Bronchial epithelial cell (primary cell): ENCODE results near the gene CST5. TPM values are rescaled to one million over a fixed set of nuclear protein-coding genes. Genes with fewer than 3 reads are reported as not detected.
"Not testable (repeated sequence)": the region's sequence is repeated elsewhere in the genome, so short reads cannot be mapped to it uniquely, and the experiment has no call there.

Experiments
- DNase-seq: peaks from one replicate; pipeline ENCODE4 v3.0.0-alpha.2; 2010; ENCODE audit warnings: low read depth
- FAIRE-seq: peaks from 2 replicates; lab custom pipeline; 2011; peaks lifted over from hg19 to GRCh38; lab: Jason Lieb, UNC
- H3K27me3 ChIP-seq: 2 replicates; pipeline ENCODE4 v1.5.1; 2011; ENCODE audit warnings: low read length; ENCODE audit not compliant: control insufficient read depth, insufficient read depth
- H3K36me3 ChIP-seq: 2 replicates; pipeline ENCODE4 v1.5.1; 2011; ENCODE audit warnings: low read length; ENCODE audit not compliant: control insufficient read depth, insufficient read depth
- H3K4me3 ChIP-seq: 2 replicates; pipeline ENCODE4 v1.5.1; 2011; ENCODE audit warnings: mild to moderate bottlenecking, low read depth, low read length, control low read depth
- total RNA-seq: library from RNA; depleted of rRNA; stranded (reverse); fragments of >200 nt; gene quantifications from 2 replicates; pipeline ENCODE4 v1.2.1, GENCODE V29; 2014
- TF ChIP-seq, protein P1 (sequence below): IDR thresholded peaks from 2 replicates; pipeline ENCODE4 v1.5.1; 2011; ENCODE audit warnings: mild to moderate bottlenecking, moderate library complexity, low read length, control low read depth, inconsistent platforms; ENCODE audit not compliant: insufficient read depth, severe bottlenecking

The CST5 gene
- total RNA-seq, 1 donor from 2014 or later: not detected

DNA sequence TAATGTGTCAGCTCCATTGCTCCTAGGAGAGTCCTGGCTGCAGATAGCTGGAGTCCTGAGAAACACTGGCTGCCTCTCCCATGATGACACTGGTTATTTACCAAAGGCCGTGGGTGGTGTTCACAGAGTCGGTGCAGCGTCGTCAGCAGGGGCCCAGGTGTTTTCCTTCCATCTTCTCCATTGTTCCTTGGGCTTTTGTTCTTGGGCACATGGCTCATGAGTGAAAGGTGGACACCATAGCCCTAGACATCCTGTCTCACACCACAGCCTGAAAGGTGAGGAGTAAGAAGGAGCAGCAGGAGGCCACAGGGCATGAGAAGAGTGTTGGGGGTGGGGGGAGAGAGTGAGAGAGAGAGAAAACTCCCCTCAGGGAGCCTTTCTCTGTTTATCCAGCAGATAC is 9.1 kb downstream of the CST5 start:
- FAIRE-seq: no peak
- H3K27me3 ChIP-seq: no peaks in the 10 kb centered on the region

DNA sequence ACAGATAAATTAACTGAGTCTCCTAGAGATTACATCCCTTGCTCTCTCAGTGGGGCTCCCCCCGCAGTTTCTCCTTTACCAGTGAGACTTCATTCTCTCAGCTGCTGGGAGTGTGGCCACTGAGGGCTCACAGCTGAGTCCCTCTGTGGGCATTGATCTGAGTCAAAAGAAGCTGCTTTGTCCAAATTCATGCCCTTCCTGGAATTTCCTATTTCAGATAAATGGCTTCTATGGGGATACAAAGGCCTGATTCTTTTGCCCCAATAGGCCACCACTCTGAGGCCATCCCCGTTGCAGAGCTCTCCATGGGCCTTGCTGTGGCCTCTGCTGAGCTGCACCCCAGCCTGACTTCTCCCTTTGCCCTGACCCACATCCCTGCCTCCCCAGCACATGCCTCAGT is 10.0 kb downstream of the CST5 start:
- no peaks in the 10 kb centered on the region for H3K27me3 ChIP-seq
- FAIRE-seq: no peak
- no peak for DNase-seq
- H3K36me3 ChIP-seq: no peaks in the 10 kb centered on the region
- no peak overlapping the region for H3K4me3 ChIP-seq
- TF ChIP-seq, protein P1, sequence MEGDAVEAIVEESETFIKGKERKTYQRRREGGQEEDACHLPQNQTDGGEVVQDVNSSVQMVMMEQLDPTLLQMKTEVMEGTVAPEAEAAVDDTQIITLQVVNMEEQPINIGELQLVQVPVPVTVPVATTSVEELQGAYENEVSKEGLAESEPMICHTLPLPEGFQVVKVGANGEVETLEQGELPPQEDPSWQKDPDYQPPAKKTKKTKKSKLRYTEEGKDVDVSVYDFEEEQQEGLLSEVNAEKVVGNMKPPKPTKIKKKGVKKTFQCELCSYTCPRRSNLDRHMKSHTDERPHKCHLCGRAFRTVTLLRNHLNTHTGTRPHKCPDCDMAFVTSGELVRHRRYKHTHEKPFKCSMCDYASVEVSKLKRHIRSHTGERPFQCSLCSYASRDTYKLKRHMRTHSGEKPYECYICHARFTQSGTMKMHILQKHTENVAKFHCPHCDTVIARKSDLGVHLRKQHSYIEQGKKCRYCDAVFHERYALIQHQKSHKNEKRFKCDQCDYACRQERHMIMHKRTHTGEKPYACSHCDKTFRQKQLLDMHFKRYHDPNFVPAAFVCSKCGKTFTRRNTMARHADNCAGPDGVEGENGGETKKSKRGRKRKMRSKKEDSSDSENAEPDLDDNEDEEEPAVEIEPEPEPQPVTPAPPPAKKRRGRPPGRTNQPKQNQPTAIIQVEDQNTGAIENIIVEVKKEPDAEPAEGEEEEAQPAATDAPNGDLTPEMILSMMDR: no peak

More for the DNA sequence above, 9.1 kb downstream of the CST5 start:
- TF ChIP-seq, protein P1: no peak
- DNase-seq: no peak
- no peaks in the 10 kb centered on the region for H3K36me3 ChIP-seq
- no peak overlapping the region for H3K4me3 ChIP-seq

DNA sequence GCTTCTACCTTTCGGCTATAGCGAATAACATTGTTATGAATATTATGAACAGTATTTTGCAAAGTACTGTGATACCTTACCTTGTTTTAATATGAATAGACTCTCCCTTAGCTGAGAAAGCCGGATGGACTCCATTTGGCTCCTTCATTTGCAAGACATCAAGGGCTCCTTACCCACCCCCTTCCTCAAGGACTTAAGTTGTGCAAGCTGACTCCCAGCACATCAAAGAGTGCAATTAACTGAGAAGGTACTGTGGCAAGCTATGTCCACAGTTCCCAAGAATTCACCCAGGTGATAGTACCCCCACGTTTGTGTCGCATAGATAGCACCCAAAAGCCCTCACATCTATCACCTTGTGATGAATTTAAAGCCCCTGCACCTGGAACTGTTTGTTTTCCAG is 11.2 kb downstream of the CST5 start:
- H3K36me3 ChIP-seq: no peaks in the 10 kb centered on the region
- no peaks in the 10 kb centered on the region for H3K27me3 ChIP-seq
- DNase-seq (no peak), FAIRE-seq (no peak)
- no peak overlapping the region for H3K4me3 ChIP-seq
- TF ChIP-seq, protein P1: no peak

- H3K36me3 ChIP-seq: no peaks in the 10 kb centered on the region
- no peak overlapping the region for H3K4me3 ChIP-seq
- FAIRE-seq (no peak), DNase-seq (no peak)
- TF ChIP-seq, protein P1: no peak
- H3K27me3 ChIP-seq: no peaks in the 10 kb centered on the region
Observed at GRCh38 chr20:23867152-23867776, 12.3 kb downstream of the CST5 start.

- H3K4me3 ChIP-seq, H3K36me3 ChIP-seq, H3K27me3 ChIP-seq, DNase-seq, FAIRE-seq: not testable (repeated sequence)
Observed at GRCh38 chr20:23860771-23861170, 18.8 kb downstream of the CST5 start.

DNA sequence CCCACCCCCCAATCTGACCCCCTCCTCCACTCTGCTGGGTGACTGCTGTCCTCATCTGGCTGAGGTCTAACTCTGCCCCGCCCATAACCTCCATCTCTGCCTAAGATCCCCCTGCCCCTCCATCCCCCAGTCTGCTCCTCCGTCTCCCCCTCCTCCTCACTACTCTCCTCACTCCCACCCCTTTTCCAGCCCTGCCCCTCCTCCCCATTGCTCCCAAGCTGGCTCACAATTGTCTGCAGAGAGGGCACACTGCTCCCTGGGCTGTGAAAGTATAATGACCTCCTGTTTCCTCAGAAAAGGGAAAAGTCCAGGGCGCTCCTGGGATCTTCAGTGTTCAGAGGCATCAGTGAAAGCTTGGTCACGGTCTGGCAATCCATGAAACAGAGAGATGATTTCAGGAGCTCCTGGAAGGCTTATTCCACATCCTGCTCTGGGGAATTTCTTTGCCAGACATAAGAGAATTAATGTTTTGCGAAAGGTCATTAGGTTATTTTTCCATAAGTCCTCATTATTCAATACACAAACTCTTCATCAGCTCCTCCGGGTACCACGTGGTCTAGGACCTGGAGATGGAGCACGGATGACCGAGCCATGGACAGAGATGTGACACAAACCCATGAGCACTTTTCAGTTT is 21.5 kb downstream of the CST5 start:
- DNase-seq (no peak), FAIRE-seq (no peak)
- no peak overlapping the region for H3K4me3 ChIP-seq
- no peaks in the 10 kb centered on the region for H3K36me3 ChIP-seq
- H3K27me3 ChIP-seq: no peaks in the 10 kb centered on the region
- TF ChIP-seq, protein P1: no peak
